Measurements from ENCODE around the gene HELB.

Gene HELB

GRCh38 chr12:66301944-66302826 is at the start of gene HELB:
HELB (plus strand) TSS chr12:66302493; CDS start chr12:66302604, 111 bp downstream.
- DNase-seq = peak; percentile 97 to 98

GRCh38 chr12:66252771-66253170 is 49.5 kb upstream of the HELB start:
- DNase-seq = no peak

GRCh38 chr12:66255737-66256136 is 46.6 kb upstream of the HELB start:
- no peak for DNase-seq

- DNase-seq = no peak
Measured at GRCh38 chr12:66258011-66258410, 44.3 kb upstream of the HELB start.

DNA sequence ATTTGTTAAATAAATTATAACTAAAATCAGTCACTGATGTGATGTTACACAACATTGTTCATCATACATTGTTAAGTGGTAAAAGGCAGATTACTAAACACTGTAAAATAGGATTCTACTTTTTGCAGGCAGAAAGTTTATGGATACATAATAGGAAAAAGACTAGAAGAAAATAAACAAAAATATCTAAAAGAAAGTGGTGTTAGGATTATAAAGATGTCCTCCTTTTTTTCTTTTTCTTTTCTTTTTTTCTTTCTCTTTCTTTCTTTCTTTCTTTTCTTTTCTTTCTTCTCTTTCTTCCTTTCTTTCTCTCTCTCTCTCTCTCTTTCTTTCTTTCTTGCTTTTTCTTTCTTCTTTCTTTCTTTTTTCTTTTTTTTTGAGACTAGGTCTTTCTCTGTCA is 39.6 kb upstream of the HELB start:
- no peak for DNase-seq

DNA sequence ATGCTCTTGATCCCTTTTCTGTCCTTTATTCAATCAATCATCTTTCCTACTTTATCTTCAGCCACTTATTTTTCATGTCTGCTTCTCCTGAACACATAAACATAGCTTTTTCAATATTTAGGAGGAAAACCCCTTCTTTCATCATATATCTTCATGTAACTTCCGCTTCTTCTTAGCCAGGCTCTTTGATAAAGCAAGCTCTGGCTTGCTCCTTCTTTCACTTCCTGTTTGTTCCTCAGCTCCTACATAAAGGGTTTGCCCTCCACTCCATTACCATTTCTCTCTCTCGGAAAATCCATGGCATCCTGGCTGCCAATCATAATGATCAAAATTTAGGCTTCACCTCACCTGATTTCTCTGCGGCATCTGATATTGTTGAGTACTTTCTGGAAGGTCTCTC is 33.7 kb upstream of the HELB start:
- no peak for DNase-seq

DNA sequence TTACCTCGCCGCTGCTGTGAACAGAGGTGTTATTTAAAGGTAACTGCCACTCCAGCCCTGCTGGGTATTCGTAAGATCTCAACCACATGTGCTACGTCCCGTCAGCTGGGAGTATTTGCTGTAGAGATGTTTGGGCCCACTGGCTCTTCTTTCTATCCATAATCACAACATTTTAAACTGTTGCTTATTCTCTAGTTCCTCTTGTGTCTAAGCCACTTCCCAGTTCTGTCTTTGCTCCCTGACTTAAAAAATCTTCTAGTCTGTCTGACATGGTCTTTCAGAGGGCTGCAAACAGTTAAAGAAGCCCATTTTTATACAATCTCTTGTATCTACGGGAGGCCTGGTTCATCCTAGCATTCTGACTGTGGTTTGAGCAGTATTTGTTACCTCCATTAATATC is 33.2 kb upstream of the HELB start:
- no peak for DNase-seq

DNA sequence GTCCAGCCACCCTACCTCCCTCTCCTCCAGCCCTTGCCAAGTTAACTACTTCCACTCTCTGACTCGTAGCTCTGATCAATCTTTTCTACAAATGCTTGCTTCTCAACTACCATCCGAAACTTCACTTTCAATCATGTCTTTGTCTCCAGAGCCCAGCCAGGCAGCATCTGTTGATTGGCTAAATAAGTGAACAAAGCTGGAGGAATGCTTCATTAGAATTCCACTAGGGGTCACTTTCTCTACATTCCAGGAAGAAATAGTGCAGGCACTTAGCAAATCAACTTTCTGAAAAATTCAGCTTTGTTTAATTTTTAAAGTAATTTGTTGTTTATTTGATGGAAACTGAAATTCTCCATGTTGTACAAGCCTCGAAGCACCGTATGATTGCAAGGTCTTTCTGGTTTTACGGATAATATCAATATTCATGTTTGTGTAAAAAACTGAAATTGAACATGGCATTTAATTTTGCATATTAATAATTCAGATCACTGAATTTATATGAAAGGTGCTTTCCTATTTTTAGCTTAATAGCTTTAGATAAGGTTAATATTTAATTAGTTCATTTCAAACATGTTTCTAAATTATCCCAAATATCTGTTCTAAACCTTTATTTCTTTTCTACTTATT is 32.4 kb upstream of the HELB start:
- DNase-seq = peak in 1 of 2 experiments; percentile 21

- DNase-seq = no peak
Measured at GRCh38 chr12:66270613-66271012, 31.7 kb upstream of the HELB start.

DNA sequence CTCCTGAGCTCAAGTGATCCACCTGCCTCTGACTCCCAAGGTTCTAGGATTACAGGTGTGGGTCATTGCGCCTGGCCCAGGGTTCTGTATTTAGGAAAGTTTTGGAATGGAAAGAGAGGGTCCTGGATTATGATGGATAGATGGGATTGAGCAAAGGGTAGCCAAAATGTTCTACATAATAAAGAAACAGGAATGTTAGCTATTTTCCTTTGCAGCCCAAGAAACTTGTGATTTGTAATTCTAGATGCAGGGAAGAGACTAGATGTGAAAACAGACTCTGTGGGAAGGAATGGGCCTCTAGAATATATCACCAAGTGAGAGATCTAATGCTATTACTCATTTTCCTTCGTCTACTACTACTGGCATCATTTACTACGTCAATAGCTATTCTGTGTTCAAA is 29.6 kb upstream of the HELB start:
- no peak for DNase-seq

- no peak for DNase-seq
Measured at GRCh38 chr12:66273147-66273546, 29.1 kb upstream of the HELB start.

DNA sequence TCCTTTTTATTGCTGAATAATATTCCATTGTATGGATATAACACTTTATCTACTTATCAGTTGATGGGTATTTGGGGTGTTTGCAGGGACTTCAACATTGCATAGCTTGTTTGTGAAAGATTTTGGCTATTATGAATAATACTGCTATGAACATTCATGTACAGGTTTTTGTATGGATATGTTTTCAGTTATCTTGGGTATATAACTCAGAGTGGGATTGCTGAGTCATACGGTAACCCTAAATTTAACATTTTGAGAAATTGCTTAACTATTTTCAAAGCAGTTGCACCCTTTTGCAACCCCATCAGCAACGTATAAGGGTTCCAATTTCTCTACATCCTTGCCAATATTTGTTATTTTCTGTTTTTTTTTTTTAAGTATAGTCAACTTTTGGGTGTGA is 27.3 kb upstream of the HELB start:
- DNase-seq = no peak

DNA sequence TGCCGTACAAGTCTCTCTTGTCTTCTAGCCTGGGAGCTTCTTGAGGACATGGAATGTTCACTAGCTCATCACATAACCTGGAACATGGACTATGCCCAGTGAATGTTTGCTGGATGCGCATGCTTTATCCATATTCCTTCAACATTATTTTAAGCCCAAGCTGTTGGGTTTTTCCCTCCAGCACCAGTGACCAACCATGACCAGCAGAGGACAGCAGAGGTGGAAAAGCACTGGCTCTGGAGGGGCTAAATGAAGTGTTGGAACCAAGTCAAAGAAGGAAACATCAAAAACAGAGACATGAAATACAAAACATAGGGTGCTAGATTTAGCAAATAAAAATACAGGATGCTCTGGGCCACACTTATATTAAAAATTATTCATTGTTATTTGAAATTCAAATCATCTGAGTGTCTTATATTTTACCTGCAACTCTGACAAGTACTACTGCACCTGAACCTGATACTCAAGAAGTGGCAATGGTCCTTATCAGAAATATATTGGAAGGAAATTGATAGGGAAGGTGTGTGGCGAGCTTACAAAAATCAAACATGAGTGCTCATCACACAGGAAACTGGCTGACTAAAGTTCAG is 23.1 kb upstream of the HELB start:
- peak; percentile 46 to 47 for DNase-seq

DNA sequence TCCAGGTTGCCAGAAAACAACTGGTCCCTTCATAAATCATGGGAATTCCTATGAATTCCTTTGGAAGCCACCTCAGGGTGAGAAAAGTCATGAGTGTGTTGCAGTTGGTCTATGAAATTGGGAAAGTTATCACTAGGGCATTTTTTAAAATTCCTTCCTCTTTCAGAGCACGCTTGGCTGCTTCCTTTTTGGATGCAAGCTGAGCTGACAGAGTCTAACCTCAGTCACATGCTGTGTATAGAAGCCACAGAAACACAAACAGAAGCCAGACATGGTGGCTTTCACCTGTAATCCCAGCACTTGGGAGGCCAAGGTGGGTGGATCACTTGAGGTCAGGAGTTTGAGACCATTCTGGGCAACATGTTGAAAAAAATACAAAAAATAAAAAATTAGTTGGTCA is 21.7 kb upstream of the HELB start:
- no peak for DNase-seq

GRCh38 chr12:66282244-66282643 is 20.0 kb upstream of the HELB start:
- no peak for DNase-seq

DNA sequence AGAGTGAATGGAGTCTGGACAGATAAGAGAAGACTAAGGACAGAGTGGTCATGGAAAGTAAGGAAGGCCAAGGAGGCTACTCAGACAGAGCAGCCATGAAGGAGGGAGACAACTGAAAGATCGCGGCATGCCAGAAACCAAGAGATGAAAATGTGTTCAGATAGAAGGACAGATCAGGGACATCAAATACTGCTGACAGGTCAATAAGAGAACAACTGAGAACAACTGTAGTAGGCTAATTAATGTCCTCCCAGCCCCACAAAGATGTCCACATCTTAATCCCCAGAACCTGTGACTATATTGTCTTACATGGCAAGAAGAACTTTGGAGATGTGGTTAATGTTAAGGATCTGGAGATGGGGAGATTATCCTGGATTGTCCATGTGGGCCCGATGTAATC is 15.0 kb upstream of the HELB start:
- DNase-seq = no peak

DNA sequence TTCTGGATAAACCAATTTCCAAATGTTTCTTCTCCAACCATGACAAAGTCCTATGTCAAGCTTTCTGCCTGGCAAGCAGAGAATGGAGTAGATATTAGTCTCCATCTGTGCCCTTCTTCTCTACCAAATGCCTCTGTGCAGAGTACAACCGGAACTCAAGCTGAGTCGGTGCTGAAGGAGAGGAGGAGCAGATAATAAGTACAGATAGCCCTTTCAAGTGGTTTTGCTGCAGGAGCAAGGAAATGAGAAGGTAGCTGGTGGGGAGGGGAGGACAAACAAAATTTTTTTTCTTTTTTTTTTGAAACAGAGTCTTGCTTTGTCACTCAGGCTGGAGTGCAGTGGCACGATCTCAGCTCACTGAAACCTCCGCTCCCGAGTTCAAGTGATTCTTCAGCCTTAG is 14.2 kb upstream of the HELB start:
- DNase-seq = peak; percentile 30 to 40

- no peak for DNase-seq
Measured at GRCh38 chr12:66289485-66289884, 12.8 kb upstream of the HELB start.

GRCh38 chr12:66290716-66291200 is 11.5 kb upstream of the HELB start:
- peak; percentile 30 to 31 for DNase-seq

GRCh38 chr12:66296176-66296683 is 6.1 kb upstream of the HELB start:
- no peak for DNase-seq

GRCh38 chr12:66297080-66297479 is 5.2 kb upstream of the HELB start:
- no peak for DNase-seq

GRCh38 chr12:66297923-66298322 is 4.4 kb upstream of the HELB start:
- no peak for DNase-seq

- DNase-seq = no peak
Measured at GRCh38 chr12:66302827-66303169, 505 bp downstream of the HELB start.

DNA sequence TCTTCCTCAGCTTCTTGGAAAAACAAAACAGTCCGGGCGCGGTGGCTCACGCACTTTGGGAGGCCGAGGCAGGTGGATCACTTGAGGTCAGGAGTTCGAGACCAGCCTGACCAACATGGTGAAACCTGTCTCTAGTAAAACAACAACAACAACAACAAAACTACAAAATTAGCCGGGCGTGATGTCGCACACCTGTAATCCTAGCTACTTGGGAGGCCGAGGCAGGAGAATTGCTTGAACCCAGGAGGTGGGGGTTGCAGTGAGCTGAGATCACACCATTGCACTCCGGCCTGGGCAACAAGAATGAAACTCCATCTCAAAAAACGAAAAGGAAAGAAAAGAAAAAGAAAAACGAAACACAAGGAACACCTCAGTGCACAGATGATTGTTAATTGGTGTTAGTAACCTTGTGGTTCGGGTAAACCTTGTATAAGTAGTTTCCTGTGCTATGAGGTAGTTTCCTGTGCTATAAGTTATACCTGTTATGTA is 1.1 kb downstream of the HELB start:
- peak; percentile 47 to 55 for DNase-seq
